ENCODE measurements around the gene DCAF10. TPM values are rescaled to one million over a fixed set of nuclear protein-coding genes. Genes with fewer than 3 reads are reported as not detected.
"Not testable (repeated sequence)": the region's sequence is repeated elsewhere in the genome, so short reads cannot be mapped to it uniquely, and the experiment has no call there.

Gene DCAF10
- total and polyA plus RNA-seq, 5 donors from 2014 or later: 10.7 to 30.5 (median 23.1) TPM

- H3K27me3 Mint-ChIP-seq; ATAC-seq (ENCODE audit: low read depth in 2 of 2): not testable (repeated sequence)
Measured at GRCh38 chr9:37909836-37910235, 109.2 kb downstream of the DCAF10 start.

DNA sequence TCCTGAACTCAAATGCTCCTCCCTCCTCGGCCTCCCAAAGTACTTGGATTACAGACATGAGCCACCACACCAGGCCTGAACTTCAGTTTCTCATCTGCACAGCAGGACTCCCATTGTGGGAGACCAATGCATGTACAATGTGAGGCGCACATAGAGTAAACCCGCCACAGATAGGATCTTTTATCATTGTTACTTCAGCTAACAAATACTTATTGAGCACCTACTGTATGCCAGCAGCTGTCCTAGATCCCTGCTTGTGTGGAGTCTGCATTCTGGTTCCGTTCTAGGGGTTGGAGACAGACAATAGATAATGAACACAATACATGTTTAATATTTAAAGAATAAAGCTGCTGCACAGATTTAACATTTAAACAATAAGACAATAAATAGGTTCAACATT, 109.7 kb downstream of the DCAF10 start:
- Mint-ChIP-seq H3K9me3 (no peaks in the 10 kb centered on the region), H3K27ac (no peak overlapping the region), H3K4me3 (no peak overlapping the region), H3K27me3 (no peaks in the 10 kb centered on the region), H3K36me3 (no peaks in the 10 kb centered on the region), H3K4me1 (peaks cover 0 to 7% (median 2%) of the 10 kb centered on the region in 4 donors)
- peaks cover 2% of the 10 kb centered on the region for H3K27me3 ChIP-seq (ENCODE audit: control insufficient read depth, insufficient read depth, low read length)
- no peak overlapping the region for H3K27ac ChIP-seq (ENCODE audit: insufficient read depth, low read length, poor library complexity, severe bottlenecking)
- H3K36me3 ChIP-seq (ENCODE audit: control insufficient read depth, insufficient read depth, low read length): no peaks in the 10 kb centered on the region
- no peaks in the 10 kb centered on the region for H3K9me3 ChIP-seq (ENCODE audit: control insufficient read depth in 2 of 2, low read length in 2 of 2)
- no peak for ATAC-seq (ENCODE audit: low read depth in 2 of 2)
- no peak overlapping the region for H3K4me3 ChIP-seq (ENCODE audit: low read depth, low read length)
- no peak for DNase-seq
- H3K4me1 ChIP-seq (ENCODE audit: control insufficient read depth, insufficient read depth, low read length, poor library complexity, severe bottlenecking): no peaks in the 10 kb centered on the region

More at GRCh38 chr9:37909836-37910235, 109.2 kb downstream of the DCAF10 start:
- not testable (repeated sequence) for H3K4me3 ChIP-seq (ENCODE audit: low read depth, low read length); H3K4me3 Mint-ChIP-seq; H3K36me3 Mint-ChIP-seq; H3K9me3 Mint-ChIP-seq; H3K27ac Mint-ChIP-seq; H3K27me3 ChIP-seq (ENCODE audit: control insufficient read depth, insufficient read depth, low read length); H3K9me3 ChIP-seq (ENCODE audit: control insufficient read depth in 2 of 2, low read length in 2 of 2); H3K36me3 ChIP-seq (ENCODE audit: control insufficient read depth, insufficient read depth, low read length); DNase-seq; H3K4me1 Mint-ChIP-seq; H3K27ac ChIP-seq (ENCODE audit: insufficient read depth, low read length, poor library complexity, severe bottlenecking); H3K4me1 ChIP-seq (ENCODE audit: control insufficient read depth, insufficient read depth, low read length, poor library complexity, severe bottlenecking)

GRCh38 chr9:37911271-37911681, 110.7 kb downstream of the DCAF10 start:
- Histone ChIP-seq H3K9me3 (ENCODE audit: control insufficient read depth in 2 of 2, low read length in 2 of 2) (no peaks in the 10 kb centered on the region), H3K4me1 (ENCODE audit: control insufficient read depth, insufficient read depth, low read length, poor library complexity, severe bottlenecking) (no peaks in the 10 kb centered on the region), H3K4me3 (ENCODE audit: low read depth, low read length) (no peak overlapping the region), H3K27ac (ENCODE audit: insufficient read depth, low read length, poor library complexity, severe bottlenecking) (no peak overlapping the region), H3K36me3 (ENCODE audit: control insufficient read depth, insufficient read depth, low read length) (no peaks in the 10 kb centered on the region), H3K27me3 (ENCODE audit: control insufficient read depth, insufficient read depth, low read length) (peaks cover 2% of the 10 kb centered on the region)
- DNase-seq (no peak), ATAC-seq (ENCODE audit: low read depth in 2 of 2) (no peak)
- Mint-ChIP-seq H3K4me3 (no peak overlapping the region), H3K36me3 (no peaks in the 10 kb centered on the region), H3K9me3 (no peaks in the 10 kb centered on the region), H3K27ac (no peak overlapping the region), H3K4me1 (peaks cover 0 to 3% (median 1%) of the 10 kb centered on the region in 4 donors), H3K27me3 (no peaks in the 10 kb centered on the region)

- Histone ChIP-seq H3K9me3 (ENCODE audit: control insufficient read depth in 2 of 2, low read length in 2 of 2) (no peaks in the 10 kb centered on the region), H3K27ac (ENCODE audit: insufficient read depth, low read length, poor library complexity, severe bottlenecking) (no peak overlapping the region), H3K36me3 (ENCODE audit: control insufficient read depth, insufficient read depth, low read length) (no peaks in the 10 kb centered on the region), H3K4me1 (ENCODE audit: control insufficient read depth, insufficient read depth, low read length, poor library complexity, severe bottlenecking) (no peaks in the 10 kb centered on the region), H3K27me3 (ENCODE audit: control insufficient read depth, insufficient read depth, low read length) (no peaks in the 10 kb centered on the region), H3K4me3 (ENCODE audit: low read depth, low read length) (no peak overlapping the region)
- ATAC-seq (ENCODE audit: low read depth in 2 of 2): peak; percentile 78 to 80
- Mint-ChIP-seq H3K9me3 (no peaks in the 10 kb centered on the region), H3K36me3 (no peaks in the 10 kb centered on the region), H3K27ac (peak overlapping the region in 1 of 3 donors; percentile 7), H3K4me1 (peaks cover 0 to 3% (median 0%) of the 10 kb centered on the region in 4 donors), H3K27me3 (no peaks in the 10 kb centered on the region), H3K4me3 (no peak overlapping the region)
- peak; percentile 63 to 76 (median 68) for DNase-seq
Measured at GRCh38 chr9:37913480-37914153, 113.0 kb downstream of the DCAF10 start.

- no peaks in the 10 kb centered on the region for H3K27me3 Mint-ChIP-seq
- Histone ChIP-seq H3K36me3 (ENCODE audit: control insufficient read depth, insufficient read depth, low read length) (no peaks in the 10 kb centered on the region), H3K4me1 (ENCODE audit: control insufficient read depth, insufficient read depth, low read length, poor library complexity, severe bottlenecking) (no peaks in the 10 kb centered on the region), H3K27me3 (ENCODE audit: control insufficient read depth, insufficient read depth, low read length) (no peaks in the 10 kb centered on the region), H3K9me3 (ENCODE audit: control insufficient read depth in 2 of 2, low read length in 2 of 2) (no peaks in the 10 kb centered on the region), H3K27ac (ENCODE audit: insufficient read depth, low read length, poor library complexity, severe bottlenecking) (no peak overlapping the region), H3K4me3 (ENCODE audit: low read depth, low read length) (no peak overlapping the region)
- peaks cover 0 to 3% (median 0%) of the 10 kb centered on the region in 4 donors for H3K4me1 Mint-ChIP-seq
- ATAC-seq (ENCODE audit: low read depth in 2 of 2) (no peak), DNase-seq (no peak)
- no peaks in the 10 kb centered on the region for H3K9me3 Mint-ChIP-seq
- H3K27ac Mint-ChIP-seq: no peak overlapping the region
- H3K4me3 Mint-ChIP-seq: no peak overlapping the region
- H3K36me3 Mint-ChIP-seq: no peaks in the 10 kb centered on the region
Measured at GRCh38 chr9:37914154-37914551, 113.6 kb downstream of the DCAF10 start.

- H3K27ac ChIP-seq (ENCODE audit: insufficient read depth, low read length, poor library complexity, severe bottlenecking): no peak overlapping the region
- no peak for DNase-seq
- H3K4me1 Mint-ChIP-seq: peaks cover 0 to 3% (median 0%) of the 10 kb centered on the region in 4 donors
- H3K4me3 ChIP-seq (ENCODE audit: low read depth, low read length): no peak overlapping the region
- no peaks in the 10 kb centered on the region for H3K9me3 ChIP-seq (ENCODE audit: control insufficient read depth in 2 of 2, low read length in 2 of 2)
- no peaks in the 10 kb centered on the region for H3K36me3 Mint-ChIP-seq
- H3K27me3 ChIP-seq (ENCODE audit: control insufficient read depth, insufficient read depth, low read length): no peaks in the 10 kb centered on the region
- H3K27me3 Mint-ChIP-seq: no peaks in the 10 kb centered on the region
- no peaks in the 10 kb centered on the region for H3K36me3 ChIP-seq (ENCODE audit: control insufficient read depth, insufficient read depth, low read length)
- no peak overlapping the region for H3K4me3 Mint-ChIP-seq
- H3K4me1 ChIP-seq (ENCODE audit: control insufficient read depth, insufficient read depth, low read length, poor library complexity, severe bottlenecking): no peaks in the 10 kb centered on the region
- H3K27ac Mint-ChIP-seq: no peak overlapping the region
- no peak for ATAC-seq (ENCODE audit: low read depth in 2 of 2)
- H3K9me3 Mint-ChIP-seq: no peaks in the 10 kb centered on the region
Measured at GRCh38 chr9:37914701-37915358, 114.2 kb downstream of the DCAF10 start.

GRCh38 chr9:37915911-37916470, 115.4 kb downstream of the DCAF10 start:
- no peaks in the 10 kb centered on the region for H3K9me3 Mint-ChIP-seq
- ATAC-seq (ENCODE audit: low read depth in 2 of 2) (no peak), DNase-seq (no peak)
- H3K4me3 Mint-ChIP-seq: no peak overlapping the region
- H3K27ac Mint-ChIP-seq: no peak overlapping the region
- Histone ChIP-seq H3K4me1 (ENCODE audit: control insufficient read depth, insufficient read depth, low read length, poor library complexity, severe bottlenecking) (no peaks in the 10 kb centered on the region), H3K4me3 (ENCODE audit: low read depth, low read length) (no peak overlapping the region), H3K9me3 (ENCODE audit: control insufficient read depth in 2 of 2, low read length in 2 of 2) (no peaks in the 10 kb centered on the region), H3K27me3 (ENCODE audit: control insufficient read depth, insufficient read depth, low read length) (no peaks in the 10 kb centered on the region), H3K36me3 (ENCODE audit: control insufficient read depth, insufficient read depth, low read length) (no peaks in the 10 kb centered on the region), H3K27ac (ENCODE audit: insufficient read depth, low read length, poor library complexity, severe bottlenecking) (no peak overlapping the region)
- H3K36me3 Mint-ChIP-seq: no peaks in the 10 kb centered on the region
- peaks cover 0 to 3% (median 0%) of the 10 kb centered on the region in 4 donors for H3K4me1 Mint-ChIP-seq
- no peaks in the 10 kb centered on the region for H3K27me3 Mint-ChIP-seq
